ENCODE measurements around the gene VAV1.

DNA sequence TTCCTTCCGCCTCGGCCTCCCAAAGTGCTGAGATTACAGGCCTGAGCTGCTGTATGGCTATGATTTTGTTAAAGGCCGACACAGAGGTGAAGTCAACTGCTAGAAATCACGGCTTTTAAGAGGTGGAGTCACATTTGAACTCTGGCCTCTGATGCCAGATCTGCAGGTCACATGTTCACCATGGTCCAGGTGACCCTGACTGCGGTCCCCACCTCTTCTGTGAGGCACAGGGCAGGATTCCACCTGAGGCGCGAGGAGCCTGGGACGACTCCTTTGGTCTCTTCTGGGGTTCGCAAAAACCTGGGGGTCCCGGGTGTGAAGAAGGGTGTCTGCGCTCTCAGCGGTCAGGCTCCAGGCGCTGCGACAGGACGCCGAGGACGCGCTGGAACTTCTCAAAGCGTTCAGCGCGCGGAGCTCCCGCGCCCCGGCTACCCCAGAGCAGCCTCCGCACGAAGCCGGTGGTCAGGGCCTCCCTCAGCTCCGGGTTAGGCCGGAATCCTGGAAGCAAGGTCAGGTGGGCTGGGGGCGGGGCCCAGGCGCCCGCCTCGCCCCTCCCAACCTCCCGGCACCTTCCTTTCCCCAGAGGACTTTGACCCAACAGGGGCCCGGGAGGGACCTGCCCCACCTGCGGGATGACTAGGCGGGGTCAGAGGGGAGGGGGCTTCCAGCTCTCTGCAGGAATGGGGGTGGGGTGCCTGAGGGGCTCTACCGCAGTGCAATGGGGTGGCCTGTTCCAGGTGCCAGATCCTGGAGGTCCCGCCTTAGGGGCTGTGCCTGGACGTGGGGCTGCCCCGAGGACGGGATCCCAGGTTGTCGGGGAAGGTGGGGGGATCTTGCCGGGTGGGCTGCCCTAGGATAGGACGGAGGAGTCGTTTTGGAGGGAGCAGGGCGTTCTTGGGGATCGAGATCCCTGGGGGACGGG, 20.0 kb upstream of the VAV1 start:
- TF ChIP-seq, protein P1, sequence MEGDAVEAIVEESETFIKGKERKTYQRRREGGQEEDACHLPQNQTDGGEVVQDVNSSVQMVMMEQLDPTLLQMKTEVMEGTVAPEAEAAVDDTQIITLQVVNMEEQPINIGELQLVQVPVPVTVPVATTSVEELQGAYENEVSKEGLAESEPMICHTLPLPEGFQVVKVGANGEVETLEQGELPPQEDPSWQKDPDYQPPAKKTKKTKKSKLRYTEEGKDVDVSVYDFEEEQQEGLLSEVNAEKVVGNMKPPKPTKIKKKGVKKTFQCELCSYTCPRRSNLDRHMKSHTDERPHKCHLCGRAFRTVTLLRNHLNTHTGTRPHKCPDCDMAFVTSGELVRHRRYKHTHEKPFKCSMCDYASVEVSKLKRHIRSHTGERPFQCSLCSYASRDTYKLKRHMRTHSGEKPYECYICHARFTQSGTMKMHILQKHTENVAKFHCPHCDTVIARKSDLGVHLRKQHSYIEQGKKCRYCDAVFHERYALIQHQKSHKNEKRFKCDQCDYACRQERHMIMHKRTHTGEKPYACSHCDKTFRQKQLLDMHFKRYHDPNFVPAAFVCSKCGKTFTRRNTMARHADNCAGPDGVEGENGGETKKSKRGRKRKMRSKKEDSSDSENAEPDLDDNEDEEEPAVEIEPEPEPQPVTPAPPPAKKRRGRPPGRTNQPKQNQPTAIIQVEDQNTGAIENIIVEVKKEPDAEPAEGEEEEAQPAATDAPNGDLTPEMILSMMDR (IDR thresholded peaks at IDR 0.05): no peak
- TF ChIP-seq ZFX (IDR thresholded peaks at IDR 0.05; ENCODE audit: borderline replicate concordance): no peak
